Caco-2 (cell line): ENCODE measurements around the gene SNX19. TPM values are rescaled to one million over a fixed set of nuclear protein-coding genes. Genes with fewer than 3 reads are reported as not detected.

Source experiments
- BruUV-seq: library from RNA; stranded (reverse); fragments of 400-500 nt; replicated peaks from 2 replicates; lab custom pipeline; 2021; lab: Mats Ljungman, UMichigan
- CTCF ChIA-PET: fragments of 300-600 bp; sonication (Branson Sonifier 250); formaldehyde crosslinking; loops from one replicate; lab custom pipeline; 2022; ENCODE audit warnings: antibody characterized with exemption; lab: Charles Lee
- POLR2A ChIA-PET: fragments of 300-600 bp; sonication (Branson Sonifier 250); formaldehyde crosslinking; loops from one replicate; lab custom pipeline; 2022; ENCODE audit warnings: antibody characterized with exemption; lab: Charles Lee
- DNase-seq, 2 experiments: peaks; one replicate each; pipeline versions ENCODE4 v3.0.0 to v3.0.0-alpha.2; 2020 to 2022
- H3K27me3 ChIP-seq: replicated peaks from 2 replicates; pipeline ENCODE4 v1.6.0; 2011; ENCODE audit warnings: low read length; ENCODE audit not compliant: control insufficient read depth, insufficient read depth
- H3K36me3 ChIP-seq: 2 replicates; pipeline ENCODE4 v1.5.1; 2011; ENCODE audit warnings: low read length; ENCODE audit not compliant: control insufficient read depth, insufficient read depth
- H3K4me1 ChIP-seq: fragments of 250-450 bp; sonication (Bioruptor Pico); 2 replicates; pipeline ENCODE4 v1.5.1; 2020; ENCODE audit warnings: mild to moderate bottlenecking
- H3K4me3 ChIP-seq: 2 replicates; pipeline ENCODE4 v1.5.1; 2011; ENCODE audit warnings: low read depth, mild to moderate bottlenecking, control low read depth, low read length
- H3K9me3 ChIP-seq: fragments of 250-450 bp; sonication (Bioruptor Pico); 2 replicates; pipeline ENCODE4 v1.5.1; 2020; ENCODE audit warnings: mild to moderate bottlenecking, moderate library complexity
- H3K27ac Mint-ChIP-seq: one replicate; pipeline ENCODE4 v1.8.0; 2022; ENCODE audit warnings: mixed read lengths; ENCODE audit not compliant: unreplicated experiment
- H3K27me3 Mint-ChIP-seq: one replicate; pipeline ENCODE4 v1.8.0; 2022; ENCODE audit warnings: mixed read lengths; ENCODE audit not compliant: insufficient read depth, unreplicated experiment
- H3K36me3 Mint-ChIP-seq: one replicate; pipeline ENCODE4 v1.8.0; 2022; ENCODE audit warnings: mild to moderate bottlenecking, mixed read lengths; ENCODE audit not compliant: insufficient read depth, unreplicated experiment
- H3K4me1 Mint-ChIP-seq: one replicate; pipeline ENCODE4 v1.8.0; 2022; ENCODE audit warnings: low read depth, mixed read lengths; ENCODE audit not compliant: unreplicated experiment
- H3K4me3 Mint-ChIP-seq: one replicate; pipeline ENCODE4 v1.8.0; 2022; ENCODE audit warnings: mild to moderate bottlenecking, moderate library complexity, mixed read lengths; ENCODE audit not compliant: unreplicated experiment
- H3K9me3 Mint-ChIP-seq: one replicate; pipeline ENCODE4 v1.8.0; 2022; ENCODE audit warnings: mixed read lengths; ENCODE audit not compliant: unreplicated experiment
- intact Hi-C: fragments of 100-400 bp; cut with micrococcal nuclease; formaldehyde crosslinking; loops from one replicate; pipeline ENCODE4 v1.10.0; 2022; ENCODE audit not compliant: unreplicated experiment
- total RNA-seq: library from RNA; stranded (reverse); gene quantifications from 2 replicates; pipeline ENCODE4 v1.2.3, GENCODE V29; 2022
- TF ChIP-seq, protein P1 (sequence below), 2 experiments: fragments of 200-600 bp in 1 of 2; IDR thresholded peaks; 1 replicate in 1 of 2; 2 replicates in 1 of 2; pipeline versions ENCODE4 v1.5.1 to v1.8.0; 2011 to 2022; ENCODE audit warnings: antibody characterized with exemption in 1 of 2, control low read depth in 1 of 2, inconsistent platforms in 1 of 2, low read depth in 1 of 2, low read length in 1 of 2, mild to moderate bottlenecking in 1 of 2, moderate library complexity in 1 of 2; ENCODE audit not compliant: insufficient read depth in 1 of 2, severe bottlenecking in 1 of 2, unreplicated experiment in 1 of 2

Gene SNX19
- total RNA-seq, 1 experiment from 2014 or later, result 82.4 TPM

DNA sequence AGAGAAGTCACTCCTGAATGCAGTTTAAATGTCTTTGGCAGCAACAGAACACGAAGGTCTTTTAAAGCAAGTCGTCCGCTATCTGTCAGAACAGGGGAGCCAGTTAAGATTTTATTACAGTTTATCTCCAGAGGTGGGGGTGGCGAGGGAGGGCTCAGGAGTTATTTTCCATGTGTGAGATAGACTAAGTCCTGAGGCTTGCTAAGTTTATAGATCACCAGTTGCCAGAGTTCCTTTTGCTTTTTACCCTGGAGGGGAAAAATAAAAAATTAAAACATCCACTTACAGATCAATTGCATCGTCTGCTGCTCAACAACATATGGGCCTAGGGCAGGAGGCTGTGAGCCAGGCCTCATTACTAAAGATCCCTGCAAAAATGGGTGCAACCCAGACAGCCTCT, 90.7 kb downstream of the SNX19 start:
- no TSS peak for BruUV-seq
- ChIA-PET POLR2A (no interaction called here), CTCF (no interaction called here)

More for the DNA sequence above, 90.7 kb downstream of the SNX19 start:
- intact Hi-C loops, result loop anchor here (5.0 kb wide), 1 partner anchor 63 kb away; no protein-coding TSS in a partner anchor
- H3K4me3 Mint-ChIP-seq, result no peak overlapping the region
- no peak overlapping the region for H3K27ac Mint-ChIP-seq
- H3K4me1 ChIP-seq, result no peaks in the 10 kb centered on the region
- no peaks in the 10 kb centered on the region for H3K36me3 ChIP-seq
- no peaks in the 10 kb centered on the region for H3K4me1 Mint-ChIP-seq
- no peaks in the 10 kb centered on the region; the same call in none of the 2 replicates for H3K27me3 ChIP-seq
- no peaks in the 10 kb centered on the region for H3K36me3 Mint-ChIP-seq
- no peaks in the 10 kb centered on the region for H3K9me3 ChIP-seq
- TF ChIP-seq, protein P1, sequence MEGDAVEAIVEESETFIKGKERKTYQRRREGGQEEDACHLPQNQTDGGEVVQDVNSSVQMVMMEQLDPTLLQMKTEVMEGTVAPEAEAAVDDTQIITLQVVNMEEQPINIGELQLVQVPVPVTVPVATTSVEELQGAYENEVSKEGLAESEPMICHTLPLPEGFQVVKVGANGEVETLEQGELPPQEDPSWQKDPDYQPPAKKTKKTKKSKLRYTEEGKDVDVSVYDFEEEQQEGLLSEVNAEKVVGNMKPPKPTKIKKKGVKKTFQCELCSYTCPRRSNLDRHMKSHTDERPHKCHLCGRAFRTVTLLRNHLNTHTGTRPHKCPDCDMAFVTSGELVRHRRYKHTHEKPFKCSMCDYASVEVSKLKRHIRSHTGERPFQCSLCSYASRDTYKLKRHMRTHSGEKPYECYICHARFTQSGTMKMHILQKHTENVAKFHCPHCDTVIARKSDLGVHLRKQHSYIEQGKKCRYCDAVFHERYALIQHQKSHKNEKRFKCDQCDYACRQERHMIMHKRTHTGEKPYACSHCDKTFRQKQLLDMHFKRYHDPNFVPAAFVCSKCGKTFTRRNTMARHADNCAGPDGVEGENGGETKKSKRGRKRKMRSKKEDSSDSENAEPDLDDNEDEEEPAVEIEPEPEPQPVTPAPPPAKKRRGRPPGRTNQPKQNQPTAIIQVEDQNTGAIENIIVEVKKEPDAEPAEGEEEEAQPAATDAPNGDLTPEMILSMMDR (IDR thresholded peaks at IDR 0.05; ENCODE audit: insufficient read depth in 1 of 2, low read depth in 1 of 2, low read length in 1 of 2, severe bottlenecking in 1 of 2, unreplicated experiment in 1 of 2), result no peak
- DNase-seq, result no peak
- no peak overlapping the region for H3K4me3 ChIP-seq
- H3K9me3 Mint-ChIP-seq, result no peaks in the 10 kb centered on the region
- H3K27me3 Mint-ChIP-seq, result peaks cover 8% of the 10 kb centered on the region
